Right lobe of liver (tissue), 6 donors: ENCODE measurements around the gene PELI3. TPM values are rescaled to one million over a fixed set of nuclear protein-coding genes. Genes with fewer than 3 reads are reported as not detected.

Experiments
- ATAC-seq, 4 donors: fragments of 200-7000 bp; cut with Tn5 transposase; one replicate each; pipeline ENCODE4 v1.9.1; 2020; ENCODE audit warnings: mild to moderate bottlenecking in 4 of 4, moderate library complexity in 4 of 4
- DNase-seq, 3 donors: peaks; one replicate each; pipeline ENCODE4 v3.0.0-alpha.2; 2020
- H3K27ac ChIP-seq, 3 donors: fragments of 200-600 bp; one replicate each; pipeline ENCODE4 v1.8.0; 2022
- H3K27me3 ChIP-seq, 2 donors: fragments of 200-600 bp; one replicate each; pipeline ENCODE4 v1.8.0; 2022
- H3K36me3 ChIP-seq, 4 donors: fragments of 200-600 bp; sonication (generic) in 1 of 4; one replicate each; pipeline versions ENCODE4 v1.5.1 to v1.8.0; 2017 to 2022; ENCODE audit warnings: control low read depth in 1 of 4
- H3K4me1 ChIP-seq, 4 donors: fragments of 200-600 bp; sonication (generic) in 1 of 4; one replicate each; pipeline versions ENCODE4 v1.5.1 to v1.8.0; 2017 to 2022; ENCODE audit warnings: control low read depth in 1 of 4
- H3K4me3 ChIP-seq, 3 donors: fragments of 200-600 bp; one replicate each; pipeline ENCODE4 v1.8.0; 2022
- H3K9me3 ChIP-seq, 4 donors: fragments of 200-600 bp; sonication (generic) in 1 of 4; one replicate each; pipeline versions ENCODE4 v1.5.1 to v1.8.0; 2017 to 2022; ENCODE audit warnings: control low read depth in 1 of 4
- POLR2A ChIP-seq: fragments of 450-650 bp; IDR thresholded peaks from one replicate; pipeline ENCODE4 v1.6.1; 2017; ENCODE audit warnings: antibody characterized with exemption, mild to moderate bottlenecking
- WGBS: methylation state at CpG from one replicate; pipeline ENCODE4 v1.1.6; 2018; ENCODE audit warnings: low coverage, low lambda C conversion rate; ENCODE audit not compliant: insufficient coverage; ENCODE audit errors: missing lambda C conversion rate; 5-methylcytosine and 5-hydroxymethylcytosine counted together
- intact Hi-C, 2 donors: fragments of 100-400 bp; cut with DNase I; formaldehyde crosslinking; loops; one replicate each; pipeline versions ENCODE4 v1.11.2 to v1.14.1; 2022
- long read RNA-seq: library from polyadenylated mRNA; unstranded; transcript quantifications from one replicate; pipeline ENCODE4 v2.0.0, GENCODE V29; 2019
- total RNA-seq, 6 experiments: library from RNA; depleted of rRNA in 2 of 6; stranded (reverse); fragments of >200 nt in 2 of 6; fragmentation: NEBNext Ultra II Directional in 3 of 6; extraction: Animal tissue kit (Norgen Biotek cat#: 25700) in 3 of 6; gene quantifications; one replicate each; pipeline versions ENCODE4 v1.1.0 to v1.2.4, GENCODE V29; 2016 to 2023
- TF ChIP-seq, protein P1 (sequence below), 4 donors: fragments of 200-600 bp in 3 of 4; fragments of 450-650 bp in 1 of 4; IDR thresholded peaks; one replicate each; pipeline versions ENCODE4 v1.5.1 to v1.8.0; 2016 to 2022; ENCODE audit warnings: antibody characterized with exemption in 4 of 4, mild to moderate bottlenecking in 2 of 4
- donor health status: DM: no; HTN: yes; CAD: no.
- donor health status: DM: no; HTN: no; CAD: no.
- donor health status: DM: no; HTN: no; CAD: no.
- donor health status: DM: no; HTN: yes; CAD: no.
- donor health status: DM: no; HTN: yes; CAD: no.

Gene PELI3, protein sequence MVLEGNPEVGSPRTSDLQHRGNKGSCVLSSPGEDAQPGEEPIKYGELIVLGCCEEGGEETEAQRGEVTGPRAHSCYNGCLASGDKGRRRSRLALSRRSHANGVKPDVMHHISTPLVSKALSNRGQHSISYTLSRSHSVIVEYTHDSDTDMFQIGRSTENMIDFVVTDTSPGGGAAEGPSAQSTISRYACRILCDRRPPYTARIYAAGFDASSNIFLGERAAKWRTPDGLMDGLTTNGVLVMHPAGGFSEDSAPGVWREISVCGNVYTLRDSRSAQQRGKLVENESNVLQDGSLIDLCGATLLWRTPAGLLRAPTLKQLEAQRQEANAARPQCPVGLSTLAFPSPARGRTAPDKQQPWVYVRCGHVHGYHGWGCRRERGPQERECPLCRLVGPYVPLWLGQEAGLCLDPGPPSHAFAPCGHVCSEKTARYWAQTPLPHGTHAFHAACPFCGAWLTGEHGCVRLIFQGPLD
- 1 to 10 TPM; 2.0 to 5.3 (median 3.2) TPM for total RNA-seq
- long read RNA-seq = 0 reads

DNA sequence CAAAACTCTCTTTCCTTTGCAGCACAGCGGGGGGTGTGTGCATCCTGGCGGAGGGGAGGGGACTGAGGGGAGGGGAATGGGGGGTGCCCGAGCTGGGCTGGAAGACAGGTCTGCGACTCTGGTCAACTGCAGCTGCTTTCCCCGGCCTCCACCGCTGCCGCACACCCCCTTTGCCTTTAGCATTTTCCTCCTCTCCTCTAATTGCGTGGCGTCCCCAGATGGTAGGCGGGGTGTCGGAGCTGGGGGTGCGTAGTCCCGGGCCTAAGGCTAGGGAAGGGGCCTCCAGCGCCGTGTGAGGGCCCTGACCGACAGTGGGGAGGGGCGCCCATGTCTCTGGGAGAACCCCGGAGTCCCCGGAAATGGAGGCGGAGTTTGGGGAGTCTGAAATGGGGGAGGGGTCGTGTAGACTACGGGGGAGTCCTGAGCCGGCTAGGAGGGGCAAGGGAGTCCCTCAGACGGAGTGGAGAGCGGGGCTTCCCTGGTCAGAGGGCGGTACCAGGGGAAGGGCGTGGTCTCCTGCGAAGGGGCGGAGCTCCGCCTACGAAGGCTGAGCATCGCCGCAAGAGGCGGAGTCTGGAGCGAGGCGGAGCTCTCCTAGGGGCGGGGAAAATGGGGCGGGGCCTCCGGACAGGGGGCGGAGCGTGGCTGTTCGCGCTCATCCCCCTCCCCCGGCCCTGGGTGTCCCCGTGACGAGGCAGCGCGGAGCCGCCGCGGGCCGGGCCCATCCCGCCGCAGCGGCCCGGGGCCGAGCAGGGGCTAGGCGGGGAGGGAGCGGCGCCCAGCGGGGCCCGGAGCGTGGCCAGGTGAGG is at the start of gene PELI3:
PELI3 (plus strand) TSS at position 681 of the 809 bp plus-strand sequence. CDS start 1,224 bp downstream, outside the sequence.
- WGBS = 4% methylated on average over 14 of the region's 63 CpGs
- Histone ChIP-seq H3K36me3 (no peaks in the 10 kb centered on the region), H3K27ac (peak within 1 kb of the TSS in 1 of 3 donors; percentile 33), H3K27me3 (no peaks in the 10 kb centered on the region), H3K4me3 (peak within 1 kb of the TSS; percentile 50 to 70 (median 56)), H3K9me3 (no peaks in the 10 kb centered on the region), H3K4me1 (peaks cover 0 to 8% (median 0%) of the 10 kb centered on the region in 4 donors)
- intact Hi-C loops = no loop called here
- TF ChIP-seq, protein P1, sequence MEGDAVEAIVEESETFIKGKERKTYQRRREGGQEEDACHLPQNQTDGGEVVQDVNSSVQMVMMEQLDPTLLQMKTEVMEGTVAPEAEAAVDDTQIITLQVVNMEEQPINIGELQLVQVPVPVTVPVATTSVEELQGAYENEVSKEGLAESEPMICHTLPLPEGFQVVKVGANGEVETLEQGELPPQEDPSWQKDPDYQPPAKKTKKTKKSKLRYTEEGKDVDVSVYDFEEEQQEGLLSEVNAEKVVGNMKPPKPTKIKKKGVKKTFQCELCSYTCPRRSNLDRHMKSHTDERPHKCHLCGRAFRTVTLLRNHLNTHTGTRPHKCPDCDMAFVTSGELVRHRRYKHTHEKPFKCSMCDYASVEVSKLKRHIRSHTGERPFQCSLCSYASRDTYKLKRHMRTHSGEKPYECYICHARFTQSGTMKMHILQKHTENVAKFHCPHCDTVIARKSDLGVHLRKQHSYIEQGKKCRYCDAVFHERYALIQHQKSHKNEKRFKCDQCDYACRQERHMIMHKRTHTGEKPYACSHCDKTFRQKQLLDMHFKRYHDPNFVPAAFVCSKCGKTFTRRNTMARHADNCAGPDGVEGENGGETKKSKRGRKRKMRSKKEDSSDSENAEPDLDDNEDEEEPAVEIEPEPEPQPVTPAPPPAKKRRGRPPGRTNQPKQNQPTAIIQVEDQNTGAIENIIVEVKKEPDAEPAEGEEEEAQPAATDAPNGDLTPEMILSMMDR (IDR thresholded peaks at IDR 0.05) = peak in 1 of 4 donors; percentile 2
- peak; percentile 5 for TF ChIP-seq POLR2A
- ATAC-seq = peak; percentile 98 to 99 (median 98)
- DNase-seq = peak; percentile 94 to 96 (median 95)

DNA sequence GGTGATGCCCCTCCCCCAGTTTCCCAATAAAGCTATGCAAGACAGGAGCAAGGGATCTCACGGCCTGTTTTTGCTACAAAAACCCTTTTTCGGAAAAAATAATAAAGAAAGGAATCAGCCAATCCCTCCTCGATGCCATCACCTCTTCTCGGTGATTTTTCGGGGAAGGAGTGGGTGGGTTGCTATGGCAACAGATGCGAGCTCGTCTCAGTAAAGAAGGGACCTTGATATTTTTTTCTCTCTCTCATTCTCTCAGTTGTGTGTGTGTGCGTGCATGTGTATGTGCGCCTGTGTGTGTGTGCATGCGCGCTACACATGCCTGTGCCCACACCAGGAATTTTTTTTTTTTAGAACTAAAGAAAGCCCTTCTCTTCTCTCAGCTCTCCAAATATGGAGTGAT is 49.7 kb upstream of the PELI3 start:
- Histone ChIP-seq H3K27ac (no peak overlapping the region), H3K4me1 (no peaks in the 10 kb centered on the region), H3K27me3 (no peaks in the 10 kb centered on the region), H3K36me3 (no peaks in the 10 kb centered on the region), H3K9me3 (no peaks in the 10 kb centered on the region), H3K4me3 (no peak overlapping the region)
- intact Hi-C loops = no loop called here
- no peak for TF ChIP-seq POLR2A
- TF ChIP-seq, protein P1 (IDR thresholded peaks at IDR 0.05) = no peak
- ATAC-seq (no peak), DNase-seq (no peak)
- 42% methylated on average over 11 of the region's 11 CpGs for WGBS

DNA sequence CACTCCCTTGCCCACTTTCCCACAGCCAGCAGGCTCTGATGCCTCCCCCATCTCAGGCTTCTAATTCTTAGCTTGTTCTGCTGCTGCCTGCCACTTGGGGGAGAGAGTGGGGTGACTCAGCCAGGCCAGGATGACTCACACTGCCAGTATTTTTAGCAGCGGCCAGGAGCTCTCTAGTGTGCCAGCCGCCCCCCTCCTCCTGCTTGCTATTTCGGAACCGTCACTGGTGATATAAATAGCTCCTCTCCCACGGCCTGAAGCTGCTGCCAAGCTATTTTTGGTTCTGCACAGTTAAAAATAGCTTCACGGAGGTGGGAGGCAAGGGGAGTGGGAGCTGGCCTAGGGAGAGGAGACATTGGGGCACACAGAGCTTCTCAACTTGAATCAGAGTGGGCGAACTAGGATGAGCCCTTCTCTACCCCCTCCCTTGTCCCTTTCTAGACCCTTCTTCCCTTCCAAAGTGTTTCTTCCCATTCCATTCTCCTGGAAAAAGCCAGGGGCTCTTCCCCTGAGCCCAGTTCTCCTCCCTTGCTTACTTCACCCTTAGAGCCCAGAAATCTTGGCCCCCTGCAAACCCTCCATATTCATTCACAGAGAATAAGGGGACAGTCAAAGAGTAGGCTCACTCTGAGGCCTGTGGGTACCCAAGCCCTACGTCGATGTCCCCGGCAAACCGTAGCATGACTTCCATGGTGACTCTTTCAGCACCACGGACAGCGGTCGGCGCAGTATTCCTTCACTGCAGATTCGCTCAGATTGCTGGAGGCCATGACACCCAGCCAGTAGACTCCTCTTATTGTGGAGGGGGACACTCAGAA is 48.3 kb upstream of the PELI3 start:
- H3K36me3 ChIP-seq = no peaks in the 10 kb centered on the region
- H3K4me1 ChIP-seq = no peaks in the 10 kb centered on the region
- no peak overlapping the region for H3K27ac ChIP-seq
- 7% methylated on average over 16 of the region's 16 CpGs for WGBS
- no peaks in the 10 kb centered on the region for H3K27me3 ChIP-seq
- DNase-seq (peak in 1 of 3 donors; percentile 40), ATAC-seq (peak in 1 of 4 donors; percentile 58)
- no peaks in the 10 kb centered on the region for H3K9me3 ChIP-seq
- intact Hi-C loops = no loop called here
- H3K4me3 ChIP-seq = no peak overlapping the region
- no peak for TF ChIP-seq POLR2A
- TF ChIP-seq, protein P1 (IDR thresholded peaks at IDR 0.05) = peak in 2 of 4 donors; percentile 5 to 14

DNA sequence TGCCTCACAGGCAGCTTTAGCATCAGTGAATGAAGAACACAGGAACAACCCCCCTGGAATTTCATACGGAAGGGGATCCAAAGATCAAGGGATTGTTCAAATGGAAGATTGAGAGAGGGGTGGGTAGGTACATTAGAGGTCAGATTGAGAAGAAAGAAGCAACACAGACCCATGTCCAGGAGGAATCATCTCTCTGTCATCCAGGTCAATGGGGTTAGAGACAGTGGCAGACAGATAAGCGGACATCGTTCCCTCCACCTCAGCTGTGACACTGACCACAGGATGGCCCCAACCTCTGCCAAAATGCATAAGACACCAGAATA is 47.8 kb upstream of the PELI3 start:
- ATAC-seq = no peak
- DNase-seq = no peak
- Histone ChIP-seq H3K4me1 (no peaks in the 10 kb centered on the region), H3K9me3 (no peaks in the 10 kb centered on the region), H3K27me3 (no peaks in the 10 kb centered on the region), H3K4me3 (no peak overlapping the region), H3K27ac (no peak overlapping the region), H3K36me3 (no peaks in the 10 kb centered on the region)
- no peak for TF ChIP-seq POLR2A
- TF ChIP-seq, protein P1 (IDR thresholded peaks at IDR 0.05) = no peak
- 20% methylated on average over 2 of the region's 3 CpGs for WGBS
- intact Hi-C loops = no loop called here
